GM19023 (cell line): Measurements from ENCODE around the gene SMC3.
"Not testable (repeated sequence)": the region's sequence is repeated elsewhere in the genome, so short reads cannot be mapped to it uniquely, and the experiment has no call there.

Experiments
- ATAC-seq: cut with Tn5 transposase; IDR thresholded peaks from one replicate; pipeline ENCODE4 v1.9.1; 2021; ENCODE audit warnings: mild to moderate bottlenecking, moderate library complexity; ENCODE audit not compliant: unreplicated experiment

SMC3 gene

GRCh38 chr10:110619514-110620397, 52.3 kb downstream of the SMC3 start:
- no peak for ATAC-seq

GRCh38 chr10:110620398-110620719, 52.9 kb downstream of the SMC3 start:
- no peak for ATAC-seq

- not testable (repeated sequence) for ATAC-seq
These were observed 55.8 kb downstream of the SMC3 start for GRCh38 chr10:110623316-110623715.

- ATAC-seq: no peak
These were observed 57.9 kb downstream of the SMC3 start for GRCh38 chr10:110625356-110625894.

- ATAC-seq: no peak
These were observed 58.7 kb downstream of the SMC3 start for GRCh38 chr10:110625951-110626855.

GRCh38 chr10:110628161-110628560, 60.7 kb downstream of the SMC3 start:
- no peak for ATAC-seq

- ATAC-seq: no peak
These were observed 62.2 kb downstream of the SMC3 start for GRCh38 chr10:110629680-110630191.

GRCh38 chr10:110631934-110632333, 64.4 kb downstream of the SMC3 start:
- no peak for ATAC-seq

- no peak for ATAC-seq
These were observed 65.2 kb downstream of the SMC3 start for GRCh38 chr10:110632591-110633215.

GRCh38 chr10:110634527-110635209, 67.2 kb downstream of the SMC3 start:
- no peak for ATAC-seq

- no peak for ATAC-seq
These were observed 69.1 kb downstream of the SMC3 start for GRCh38 chr10:110636572-110636931.

- ATAC-seq: no peak
These were observed 69.5 kb downstream of the SMC3 start for GRCh38 chr10:110636932-110637557.

GRCh38 chr10:110637558-110638053, 70.1 kb downstream of the SMC3 start:
- no peak for ATAC-seq

GRCh38 chr10:110638319-110638718, 70.8 kb downstream of the SMC3 start:
- ATAC-seq: no peak

- ATAC-seq: not testable (repeated sequence)
These were observed 71.6 kb downstream of the SMC3 start for GRCh38 chr10:110639046-110639445.

- not testable (repeated sequence) for ATAC-seq
These were observed 72.4 kb downstream of the SMC3 start for GRCh38 chr10:110639858-110640257.

GRCh38 chr10:110641256-110641655, 73.8 kb downstream of the SMC3 start:
- no peak for ATAC-seq

- ATAC-seq: no peak
These were observed 74.9 kb downstream of the SMC3 start for GRCh38 chr10:110642204-110643034.
